Measurements from ENCODE around the gene DNAJA2.
A peak's percentile ranks its signal among the peaks of the same experiment; 100 is the strongest.

DNA sequence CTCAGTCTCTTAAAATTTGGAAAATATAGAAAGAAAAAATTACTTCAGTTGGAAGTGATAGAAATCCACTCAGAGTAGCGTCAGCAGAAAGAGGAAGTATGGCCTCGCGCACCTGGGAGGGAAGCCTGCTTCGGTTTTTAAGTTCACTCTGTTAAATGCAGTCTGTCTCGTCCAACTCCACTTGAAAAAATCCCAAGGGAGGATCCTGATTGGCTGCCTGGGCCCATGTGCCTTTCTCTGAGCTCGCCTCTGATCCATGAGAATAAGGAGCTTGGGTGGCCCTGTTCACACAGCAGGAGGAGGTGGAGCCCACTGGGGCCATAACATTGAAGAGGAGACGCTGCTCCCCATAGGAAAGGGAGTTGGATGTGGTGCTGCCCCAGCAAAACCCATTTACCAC lies 40.7 kb downstream of the DNAJA2 start:
- TF ChIP-seq POLR2A (IDR thresholded peaks at IDR 0.05; ENCODE audit: low read depth, low read length) (no peak), POLR2AphosphoS5 (IDR thresholded peaks at IDR 0.05; ENCODE audit: low read depth, low read length) (no peak), TAF1 (IDR thresholded peaks at IDR 0.05; ENCODE audit: low read depth, low read length) (no peak), SPI1 (IDR thresholded peaks at IDR 0.05; ENCODE audit: low read depth, low read length) (peak; percentile 62), POU2F2 (IDR thresholded peaks at IDR 0.05; ENCODE audit: low read depth, low read length) (no peak), PAX5 (IDR thresholded peaks at IDR 0.05; ENCODE audit: insufficient read depth, low read length, severe bottlenecking) (no peak)

Data from GM12891 (cell line).